HG03520 (cell line): ENCODE measurements around the gene PAX5.

ENCODE experiments used
- ATAC-seq: cut with Tn5 transposase; IDR thresholded peaks from one replicate; pipeline ENCODE4 v1.9.1; 2021; ENCODE audit warnings: mild to moderate bottlenecking, moderate library complexity; ENCODE audit not compliant: unreplicated experiment

PAX5 gene

GRCh38 chr9:36865731-36866635, 168.1 kb downstream of the PAX5 start:
- no peak for ATAC-seq

GRCh38 chr9:36864491-36865410, 169.3 kb downstream of the PAX5 start:
- ATAC-seq, result no peak

- ATAC-seq, result no peak
Measured at GRCh38 chr9:36862206-36863145, 171.6 kb downstream of the PAX5 start.

GRCh38 chr9:36861528-36862205, 172.4 kb downstream of the PAX5 start:
- no peak for ATAC-seq

GRCh38 chr9:36858805-36859375, 175.2 kb downstream of the PAX5 start:
- ATAC-seq, result no peak

DNA sequence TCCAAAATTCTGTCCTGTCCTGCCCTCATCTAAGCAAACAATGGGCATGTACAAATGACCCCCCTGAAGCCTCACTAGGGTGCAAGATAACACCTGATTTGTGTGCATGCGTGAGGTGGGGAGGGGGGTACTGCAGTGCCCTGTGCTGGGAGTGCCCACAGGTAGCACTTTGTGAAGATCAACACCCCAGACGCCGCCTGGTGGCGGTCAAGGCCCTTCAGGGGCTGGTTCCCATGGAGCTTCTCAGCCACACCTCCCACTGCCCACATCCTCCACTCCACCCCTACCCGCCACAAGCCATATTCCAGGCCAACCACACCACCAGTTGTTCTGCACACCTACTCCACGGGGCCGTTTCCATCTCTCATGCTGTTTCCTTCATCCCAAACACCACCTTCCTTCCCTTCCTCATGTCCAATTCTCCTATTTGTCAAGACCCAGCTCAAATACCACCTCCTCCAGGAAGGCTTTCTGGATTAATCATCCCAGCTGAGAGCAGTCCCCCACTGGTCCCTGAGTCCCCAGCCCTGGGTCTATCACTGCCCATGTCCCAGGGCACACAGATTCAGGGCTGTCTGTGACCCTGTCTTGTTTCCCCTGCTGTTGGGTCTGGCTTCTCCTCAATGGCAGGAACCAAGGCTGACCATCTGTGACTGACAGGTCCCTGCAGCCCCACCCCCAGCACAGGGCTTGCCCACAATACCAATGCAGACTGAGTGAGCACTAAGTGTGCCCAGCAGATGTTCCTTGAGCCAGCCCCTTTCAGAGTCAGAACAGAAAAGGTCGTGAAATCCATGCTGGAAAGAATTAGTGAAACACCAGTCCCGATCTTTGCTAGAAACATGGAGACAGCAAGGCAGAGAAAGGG, 178.4 kb downstream of the PAX5 start:
- no peak for ATAC-seq

GRCh38 chr9:36854751-36855150, 179.3 kb downstream of the PAX5 start:
- ATAC-seq, result no peak

DNA sequence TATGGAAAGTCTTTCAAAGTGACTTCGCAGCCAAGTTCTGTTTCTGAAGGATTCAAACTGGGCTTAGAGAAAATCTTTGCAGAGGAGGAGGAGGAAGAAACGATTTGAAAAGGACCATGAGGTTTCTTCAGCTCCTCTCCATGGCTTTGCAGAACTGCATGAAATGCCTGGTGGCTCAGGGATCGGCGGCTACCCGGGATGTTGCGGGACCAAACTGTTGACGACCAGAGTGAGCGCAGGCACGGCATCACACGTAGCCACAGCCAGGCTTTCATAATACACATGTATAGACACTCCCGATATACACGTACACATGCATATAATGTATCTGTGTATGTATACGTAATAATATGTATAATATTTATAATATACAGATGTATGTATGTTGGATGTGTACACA, 180.0 kb downstream of the PAX5 start:
- no peak for ATAC-seq

- no peak for ATAC-seq
Measured at GRCh38 chr9:36853233-36853632, 180.8 kb downstream of the PAX5 start.

- ATAC-seq, result no peak
Measured at GRCh38 chr9:36849943-36850342, 184.1 kb downstream of the PAX5 start.

GRCh38 chr9:36848946-36849345, 185.1 kb downstream of the PAX5 start:
- ATAC-seq, result no peak

DNA sequence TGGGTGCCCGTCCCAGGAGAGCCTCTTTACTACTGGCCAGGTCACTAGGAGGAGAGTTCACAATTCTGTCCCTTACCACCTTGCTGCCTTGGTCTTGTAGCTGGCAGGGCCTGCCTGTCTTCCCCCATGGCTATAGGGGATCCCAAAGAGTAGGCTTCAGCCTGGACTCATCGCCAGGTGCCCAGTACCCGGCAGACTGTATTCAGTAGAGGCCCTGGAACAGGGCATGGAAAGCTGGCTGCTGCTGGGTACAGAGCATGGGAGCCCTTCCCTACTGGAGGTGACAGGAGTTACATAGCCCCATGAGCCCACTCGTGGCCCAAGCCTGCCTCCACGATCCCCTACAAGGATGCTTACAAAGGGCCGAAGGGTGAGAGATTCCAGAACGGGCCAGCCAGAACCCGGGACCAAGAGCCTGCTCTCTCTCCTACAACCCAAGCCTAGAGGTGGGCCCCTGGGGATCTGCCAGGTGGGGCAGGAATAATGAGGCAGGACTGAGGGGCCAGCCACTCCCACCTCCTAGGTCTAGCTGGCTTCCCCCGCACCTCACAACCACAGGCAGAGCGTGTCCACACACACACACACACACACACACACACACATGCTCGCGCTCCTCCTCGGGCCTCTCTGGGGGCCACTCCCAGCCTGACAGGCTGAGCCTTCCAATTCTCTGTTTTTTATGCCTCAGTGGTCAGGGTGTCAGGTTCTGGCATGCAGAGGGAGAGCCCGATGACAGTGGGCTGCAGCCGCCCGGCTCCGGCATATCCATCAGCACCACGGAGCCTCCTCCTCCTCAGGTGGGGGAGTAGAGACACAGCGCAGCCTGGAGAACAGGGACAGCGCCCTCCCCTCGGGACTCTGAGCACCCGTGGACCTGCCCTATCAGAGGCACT, 186.0 kb downstream of the PAX5 start:
- no peak for ATAC-seq

DNA sequence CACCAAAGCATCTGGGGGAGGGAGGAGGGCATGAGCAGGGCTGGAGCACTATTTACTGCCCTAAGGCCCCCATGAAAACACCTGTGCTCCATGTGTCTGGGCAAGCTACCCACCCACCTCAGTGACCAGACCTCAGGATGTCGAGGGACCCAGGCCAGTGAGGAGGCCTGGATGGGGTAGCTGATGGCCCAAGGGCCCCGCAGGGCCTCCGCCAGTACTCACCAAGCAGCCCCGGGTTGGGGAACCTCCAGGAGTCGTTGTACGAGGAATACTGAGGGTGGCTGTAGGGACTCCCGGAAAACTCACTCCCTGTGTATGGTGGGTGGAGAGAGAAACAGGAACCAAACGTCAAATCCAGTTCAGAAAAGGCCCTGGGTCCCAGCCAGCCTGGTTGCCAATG, 187.4 kb downstream of the PAX5 start:
- no peak for ATAC-seq

DNA sequence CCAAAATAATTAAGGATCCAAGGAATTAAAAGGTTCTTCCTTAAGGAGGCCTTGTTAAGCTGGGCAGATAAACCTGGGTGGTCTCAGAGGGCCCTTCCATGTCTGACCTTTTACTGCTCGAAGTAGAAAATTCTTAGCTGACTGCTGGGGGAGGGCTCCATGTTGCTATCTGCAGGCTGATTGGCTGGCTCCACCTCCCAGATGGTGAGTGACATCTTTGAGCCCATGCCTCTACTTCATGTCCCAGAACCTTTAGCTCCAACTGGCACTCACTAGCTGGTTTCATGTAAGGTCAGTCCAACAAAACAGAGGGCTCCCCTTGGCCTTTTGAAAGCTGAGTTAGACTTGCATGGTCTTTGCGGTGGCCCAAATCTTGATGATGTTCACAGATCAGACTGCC, 188.2 kb downstream of the PAX5 start:
- ATAC-seq, result no peak

DNA sequence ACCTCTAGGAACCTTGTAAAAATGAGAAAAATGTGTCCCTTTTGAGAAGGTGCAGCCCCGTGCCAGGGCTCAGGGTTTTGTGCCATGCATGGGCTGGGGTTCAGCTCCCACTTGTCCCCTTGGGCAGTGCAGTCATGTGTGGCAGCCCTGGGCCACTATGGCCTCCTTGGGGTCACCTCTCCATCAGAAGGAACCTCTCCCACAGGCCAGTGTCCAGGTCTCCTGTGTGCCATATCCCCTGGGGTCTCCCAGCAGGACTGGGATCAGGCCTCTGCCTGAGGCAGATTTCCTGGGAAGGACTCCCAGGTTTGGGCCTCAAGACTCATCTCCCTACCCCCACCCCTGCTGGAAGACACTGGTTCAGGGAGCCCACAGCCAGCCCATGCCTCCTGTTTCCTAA, 189.1 kb downstream of the PAX5 start:
- ATAC-seq, result no peak

DNA sequence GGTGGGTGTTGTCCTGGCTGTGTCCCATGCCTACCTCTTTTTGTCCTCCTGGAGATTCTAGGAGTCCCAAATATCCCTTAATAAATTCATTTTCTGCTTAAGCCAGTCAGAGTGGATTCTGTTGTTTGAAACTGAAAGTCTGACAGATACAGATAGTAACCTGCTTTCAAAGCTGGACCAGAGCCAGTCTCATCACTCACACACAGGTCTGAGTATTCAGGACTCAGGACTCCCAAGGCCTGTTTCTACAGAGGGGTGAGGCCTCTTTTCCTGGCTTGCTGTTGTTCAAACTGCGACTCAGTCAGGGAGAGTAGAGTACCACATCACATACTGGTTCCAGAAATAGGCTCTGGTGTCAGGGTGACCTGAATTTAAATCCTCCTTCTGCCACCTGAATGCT, 190.1 kb downstream of the PAX5 start:
- ATAC-seq, result no peak

DNA sequence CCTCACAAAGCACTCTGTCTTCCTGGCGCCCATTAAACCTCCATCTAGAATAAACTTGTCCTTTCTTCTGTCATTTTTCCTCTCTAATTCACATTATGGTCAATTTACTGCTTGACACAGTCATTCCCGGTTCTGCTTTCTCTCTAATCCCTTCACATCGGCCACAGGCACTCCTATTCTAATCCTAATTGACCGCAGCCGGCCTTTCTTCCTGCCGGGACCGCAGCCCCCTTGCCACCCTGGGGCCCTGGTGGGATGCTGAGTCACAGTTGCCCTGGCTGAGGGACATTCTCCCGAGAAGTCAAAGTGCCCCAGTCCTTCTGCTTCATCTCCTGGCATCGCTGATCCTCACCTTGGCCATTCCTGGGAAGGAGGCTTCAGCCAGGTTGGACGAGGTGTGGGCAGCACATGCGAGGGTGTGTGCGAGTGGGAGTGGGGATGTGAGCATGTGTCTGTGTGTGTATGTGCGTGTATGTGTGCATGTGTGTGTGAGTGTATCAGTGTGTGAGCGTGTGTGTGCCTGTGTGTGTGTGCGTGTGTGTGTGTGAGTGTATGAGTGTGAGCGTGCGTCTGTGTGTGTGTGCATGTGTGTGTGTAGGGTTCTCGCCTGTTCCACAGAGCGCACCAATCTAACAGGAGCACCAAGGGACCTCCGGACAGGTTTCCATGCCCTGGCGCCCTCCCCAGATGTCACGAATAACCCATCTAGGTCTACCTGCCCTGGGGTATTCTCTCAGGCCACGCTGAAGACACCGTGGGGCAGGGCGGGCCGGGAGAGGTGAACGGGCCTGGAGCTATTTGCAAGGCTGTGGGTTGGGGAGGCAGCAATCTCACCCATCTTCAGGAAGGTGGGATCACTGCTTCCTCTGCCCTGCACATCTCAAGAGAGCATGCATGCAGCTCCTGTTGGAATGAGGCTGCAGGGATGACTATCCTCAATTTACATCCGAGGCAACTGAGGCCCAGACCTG, 191.2 kb downstream of the PAX5 start:
- no peak for ATAC-seq
